HepG2 (cell line): ENCODE data around the gene SHF. TPM values are rescaled to one million over a fixed set of nuclear protein-coding genes. Genes with fewer than 3 reads are reported as not detected.
A peak's percentile ranks its signal among the peaks of the same experiment; 100 is the strongest.

ENCODE experiments used
- ATAC-seq: fragments of 200-7000 bp; cut with Tn5 transposase; 3 replicates; pipeline ENCODE4 v1.9.1; 2020; ENCODE audit warnings: mild to moderate bottlenecking, moderate library complexity
- BruUV-seq: library from RNA; stranded (reverse); fragments of 400-500 nt; replicated peaks from 2 replicates; lab custom pipeline; 2021; lab: Mats Ljungman, UMichigan
- CTCF ChIA-PET: fragments of 300-600 bp; formaldehyde crosslinking; extraction: SDS; loops from one replicate; lab custom pipeline; 2021; ENCODE audit warnings: low total read pairs, inconsistent platforms, low intra/inter-chr PET ratio; lab: Yijun Ruan, JAX
- POLR2A ChIA-PET: fragments of 350-600 bp; sonication (Branson Sonifier 250); formaldehyde crosslinking; loops from one replicate; lab custom pipeline; 2020; ENCODE audit warnings: antibody characterized with exemption, inconsistent platforms; lab: Yijun Ruan, JAX
- DNase-seq: peaks from one replicate; pipeline ENCODE4 v3.0.0-alpha.2; 2015; ENCODE audit warnings: low spot score
- FAIRE-seq: peaks from 3 replicates; lab custom pipeline; 2011; peaks lifted over from hg19 to GRCh38; lab: Jason Lieb, UNC
- H2AFZ ChIP-seq: one replicate; pipeline ENCODE4 v1.6.1; 2011; ENCODE audit warnings: low read length, inconsistent platforms
- H3K27ac ChIP-seq: fragments of 300-600 bp; 3 replicates; pipeline ENCODE4 v1.8.0; 2011; ENCODE audit warnings: mixed run types, mild to moderate bottlenecking, mixed read lengths, low read length, inconsistent platforms; ENCODE audit not compliant: insufficient read depth; ENCODE audit errors: extremely low read length
- H3K27me3 ChIP-seq, 2 experiments: fragments of 200-600 bp in 1 of 2; 2 replicates in 1 of 2; 3 replicates in 1 of 2; pipeline versions ENCODE4 v1.6.0 to v1.8.0; 2011; ENCODE audit warnings: low read length in 2 of 2, mild to moderate bottlenecking in 2 of 2, moderate library complexity in 2 of 2, inconsistent platforms in 1 of 2; ENCODE audit not compliant: insufficient read depth in 2 of 2, control insufficient read depth in 1 of 2
- H3K36me3 ChIP-seq, 2 experiments: fragments of 200-600 bp in 1 of 2; replicated peaks in 1 of 2; 2 replicates in 1 of 2; 3 replicates in 1 of 2; pipeline versions ENCODE4 v1.5.1 to v1.8.0; 2011; ENCODE audit warnings: low read length in 2 of 2, inconsistent platforms in 1 of 2; ENCODE audit not compliant: insufficient read depth in 2 of 2, control insufficient read depth in 1 of 2
- H3K4me1 ChIP-seq: 2 replicates; pipeline ENCODE4 v1.5.1; 2012; ENCODE audit warnings: low read length, inconsistent platforms; ENCODE audit not compliant: insufficient read depth
- H3K4me2 ChIP-seq: 2 replicates; pipeline ENCODE4 v1.6.0; 2011; ENCODE audit warnings: low read depth, low read length, inconsistent platforms
- H3K4me3 ChIP-seq, 3 experiments: fragments of 200-600 bp in 1 of 3; sonication (generic), shearing (Covaris generic) in 1 of 3; replicated peaks in 1 of 3; 2 replicates each; pipeline ENCODE4 v1.5.1; 2011 to 2016; ENCODE audit warnings: low read length in 3 of 3, inconsistent platforms in 2 of 3, low read depth in 2 of 3, mild to moderate bottlenecking in 2 of 3, control low read depth in 1 of 3, mixed read lengths in 1 of 3; ENCODE audit not compliant: insufficient read depth in 1 of 3
- H3K79me2 ChIP-seq: one replicate; pipeline ENCODE4 v1.6.1; 2011; ENCODE audit warnings: low read length, inconsistent platforms; ENCODE audit not compliant: insufficient read depth
- H3K9ac ChIP-seq: 2 replicates; pipeline ENCODE4 v1.6.0; 2011; ENCODE audit warnings: mild to moderate bottlenecking, low read depth, low read length, inconsistent platforms; ENCODE audit not compliant: insufficient read depth
- H3K9me3 ChIP-seq: 2 replicates; pipeline ENCODE4 v1.5.1; 2012; ENCODE audit warnings: mild to moderate bottlenecking, low read length
- H4K20me1 ChIP-seq: 2 replicates; pipeline ENCODE4 v1.6.0; 2011; ENCODE audit warnings: inconsistent platforms, mild to moderate bottlenecking, low read length, moderate library complexity; ENCODE audit not compliant: insufficient read depth
- CTCF ChIP-seq: sonication (generic); formaldehyde crosslinking; IDR thresholded peaks from 2 replicates; pipeline ENCODE4 v1.5.0; 2020; ENCODE audit warnings: mild to moderate bottlenecking, missing genetic modification reagents, moderate library complexity
- GLI4 ChIP-seq: sonication (generic); formaldehyde crosslinking; IDR thresholded peaks from 2 replicates; pipeline ENCODE4 v1.5.1; 2020; ENCODE audit warnings: missing genetic modification reagents, mild to moderate bottlenecking, moderate library complexity, borderline replicate concordance
- HOXA3 ChIP-seq: sonication (generic); formaldehyde crosslinking; IDR thresholded peaks from 2 replicates; pipeline ENCODE4 v1.5.0; 2020; ENCODE audit warnings: missing genetic modification reagents
- IRF1 ChIP-seq: sonication (generic); formaldehyde crosslinking; IDR thresholded peaks from 2 replicates; pipeline ENCODE4 v1.4.0; 2020; ENCODE audit warnings: low read depth, mild to moderate bottlenecking, missing genetic modification reagents
- MZF1 ChIP-seq: sonication (generic); formaldehyde crosslinking; IDR thresholded peaks from 2 replicates; pipeline ENCODE4 v1.8.1; 2023; ENCODE audit warnings: mild to moderate bottlenecking, missing genetic modification reagents, borderline replicate concordance
- NFRKB ChIP-seq: fragments of 450-650 bp; IDR thresholded peaks from 2 replicates; pipeline ENCODE4 v1.6.1; 2017
- RAD21 ChIP-seq: fragments of 450-650 bp; formaldehyde crosslinking; IDR thresholded peaks from 2 replicates; pipeline ENCODE4 v1.5.0; 2020; ENCODE audit warnings: mild to moderate bottlenecking
- RBAK ChIP-seq: sonication (generic); formaldehyde crosslinking; IDR thresholded peaks from 2 replicates; pipeline ENCODE4 v1.5.1; 2020; ENCODE audit warnings: mild to moderate bottlenecking, missing genetic modification reagents
- REXO4 ChIP-seq: sonication (generic); formaldehyde crosslinking; IDR thresholded peaks from 2 replicates; pipeline ENCODE4 v1.8.0; 2022; ENCODE audit warnings: missing genetic modification reagents, mild to moderate bottlenecking, borderline replicate concordance
- SCMH1 ChIP-seq: sonication (generic); formaldehyde crosslinking; IDR thresholded peaks from 2 replicates; pipeline ENCODE4 v1.9.0; 2021; ENCODE audit warnings: missing genetic modification reagents, mild to moderate bottlenecking, borderline replicate concordance
- TARDBP ChIP-seq: sonication (generic); formaldehyde crosslinking; IDR thresholded peaks from 2 replicates; pipeline ENCODE4 v1.8.0; 2022; ENCODE audit warnings: mild to moderate bottlenecking, missing genetic modification reagents
- TFAP4 ChIP-seq: sonication (generic); IDR thresholded peaks from 2 replicates; pipeline ENCODE4 v1.6.1; 2016; ENCODE audit warnings: low read depth, borderline replicate concordance
- TSC22D2 ChIP-seq: sonication (generic); formaldehyde crosslinking; IDR thresholded peaks from 2 replicates; pipeline ENCODE4 v1.5.1; 2020; ENCODE audit warnings: missing genetic modification reagents, mild to moderate bottlenecking, borderline replicate concordance
- ZNF263 ChIP-seq: sonication (generic); formaldehyde crosslinking; IDR thresholded peaks from 2 replicates; pipeline ENCODE4 v1.4.0; 2020; ENCODE audit warnings: missing genetic modification reagents
- ZNF335 ChIP-seq: sonication (generic); formaldehyde crosslinking; IDR thresholded peaks from 2 replicates; pipeline ENCODE4 v1.4.0; 2020; ENCODE audit warnings: missing genetic modification reagents
- ZNF598 ChIP-seq: sonication (generic); formaldehyde crosslinking; IDR thresholded peaks from 2 replicates; pipeline ENCODE4 v1.5.1; 2020; ENCODE audit warnings: mild to moderate bottlenecking, missing genetic modification reagents, borderline replicate concordance
- ZSCAN29 ChIP-seq: sonication (generic); formaldehyde crosslinking; conservative IDR thresholded peaks from 2 replicates; pipeline ENCODE4 v1.4.0; 2020; ENCODE audit warnings: mild to moderate bottlenecking, missing genetic modification reagents
- WGBS: methylation state at CpG from one replicate; pipeline ENCODE4 v1.1.6; 2017; ENCODE audit warnings: low lambda C conversion rate; 5-methylcytosine and 5-hydroxymethylcytosine counted together
- in situ Hi-C: cut with HindIII; loops from 2 replicates; pipeline ENCODE4 v1.10.0; 2017; ENCODE audit warnings: low pct_unique_long_range_greater_than_20kb; ENCODE audit not compliant: extremely low pct_ligation_motif_present
- intact Hi-C: fragments of 100-400 bp; cut with micrococcal nuclease; formaldehyde crosslinking; loops from one replicate; pipeline ENCODE4 v1.10.0; 2022; ENCODE audit not compliant: unreplicated experiment
- polyA plus RNA-seq, 8 experiments: library from polyadenylated mRNA; depleted of rRNA in 3 of 8; stranded (reverse) in 7 of 8; unstranded in 1 of 8; fragments of >200 nt; fragmentation: Illumina TruSeq in 4 of 8; extraction: Trizol in 4 of 8; gene quantifications; 2 replicates each; pipeline versions ENCODE4 v1.2.1 to v1.2.3, GENCODE V29; 2011 to 2016; ENCODE audit warnings: low read depth in 4 of 8, missing spikeins in 1 of 8, mixed read lengths in 1 of 8; ENCODE audit not compliant: insufficient read depth in 1 of 8
- total RNA-seq, 5 experiments: library from RNA; depleted of rRNA; stranded (reverse); fragments of >200 nt; fragmentation: Illumina TruSeq; extraction: Trizol; gene quantifications; 2 replicates each; pipeline ENCODE4 v1.2.3, GENCODE V29; 2016; ENCODE audit warnings: low read depth in 1 of 5
- TF ChIP-seq, protein P1 (sequence below): sonication (generic); formaldehyde crosslinking; IDR thresholded peaks from 2 replicates; pipeline ENCODE4 v1.8.1; 2023; ENCODE audit warnings: mild to moderate bottlenecking, missing genetic modification reagents, borderline replicate concordance
- TF ChIP-seq, protein P2 (sequence below): sonication (generic); formaldehyde crosslinking; IDR thresholded peaks from 2 replicates; pipeline ENCODE4 v1.4.0; 2020; ENCODE audit warnings: missing genetic modification reagents, low read depth, mild to moderate bottlenecking, borderline replicate concordance

The SHF gene
- total and polyA plus RNA-seq, 2 of the 13 experiments (the other 11 are each of a cell fraction or from before 2014, with no cell fraction given) = 20.9 to 25.5 TPM

DNA sequence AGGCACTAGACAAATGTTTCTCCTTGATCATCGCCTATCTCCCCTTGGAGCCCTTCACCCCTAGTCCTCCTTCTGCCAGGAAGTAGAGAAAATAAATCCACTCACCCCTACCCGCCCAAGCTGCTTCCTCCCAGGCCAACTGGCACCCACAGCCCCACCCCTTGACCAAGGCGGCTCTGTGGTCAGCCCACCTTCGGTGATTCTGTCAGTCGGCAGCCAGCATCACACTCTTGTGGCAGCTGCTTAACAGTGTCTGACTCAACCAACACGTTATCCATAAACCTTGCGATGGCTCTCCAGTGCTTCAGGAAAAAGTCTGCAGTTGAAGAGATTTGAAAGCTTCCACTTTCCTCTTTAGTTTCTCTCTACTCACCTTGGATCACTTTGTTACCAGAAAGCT, 7.6 kb downstream of the SHF start (continued):
- TF ChIP-seq IRF1 (no peak), HOXA3 (CRISPR knock-in tag) (no peak), ZNF335 (CRISPR knock-in tag) (no peak)
- TF ChIP-seq, protein P1, sequence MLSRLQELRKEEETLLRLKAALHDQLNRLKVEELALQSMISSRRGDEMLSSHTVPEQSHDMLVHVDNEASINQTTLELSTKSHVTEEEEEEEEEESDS = no peak

GRCh38 chr15:45179221-45179985, 8.4 kb downstream of the SHF start:
- ChIA-PET POLR2A (no interaction called here), CTCF (interaction anchor here (1.1 to 1.5 kb wide), 4 partner anchors 19 to 278 kb away, joined by 3 to 8 read pairs (median 4); no protein-coding TSS in a partner anchor)
- Histone ChIP-seq H3K27ac (no peak overlapping the region), H3K27me3 (no peaks in the 10 kb centered on the region), H3K36me3 (peaks cover 15 to 41% of the 10 kb centered on the region in 2 experiments), H3K79me2 (peaks cover 45% of the 10 kb centered on the region), H3K4me2 (no peak overlapping the region), H2AFZ (no peak overlapping the region), H3K4me3 (no peak overlapping the region), H3K9ac (no peak overlapping the region), H4K20me1 (peaks cover 13% of the 10 kb centered on the region), H3K9me3 (no peaks in the 10 kb centered on the region), H3K4me1 (peaks cover 38% of the 10 kb centered on the region)
- intact Hi-C loops (no loop called here), in situ Hi-C loops (no loop called here)
- WGBS = 93% methylated on average over 10 of the region's 13 CpGs
- BruUV-seq = no TSS peak
- peak; percentile 48 for DNase-seq
- ATAC-seq = peak; percentile 78
- peak; percentile 53 for FAIRE-seq
- TF ChIP-seq ZNF598 (CRISPR knock-in tag) = no peak
- no peak for TF ChIP-seq TFAP4
- TF ChIP-seq RAD21 = peak; percentile 60
- peak; percentile 28; the same call in 1 of the 2 replicates for TF ChIP-seq TARDBP (CRISPR knock-in tag)
- TF ChIP-seq ZNF263 (CRISPR knock-in tag) = no peak
- no peak for TF ChIP-seq REXO4 (CRISPR knock-in tag)
- TF ChIP-seq TSC22D2 = no peak
- no peak for TF ChIP-seq NFRKB
- TF ChIP-seq SCMH1 = no peak
- peak; percentile 74 for TF ChIP-seq CTCF (CRISPR knock-in tag)
- TF ChIP-seq GLI4 (CRISPR knock-in tag) = no peak
- TF ChIP-seq, protein P2, sequence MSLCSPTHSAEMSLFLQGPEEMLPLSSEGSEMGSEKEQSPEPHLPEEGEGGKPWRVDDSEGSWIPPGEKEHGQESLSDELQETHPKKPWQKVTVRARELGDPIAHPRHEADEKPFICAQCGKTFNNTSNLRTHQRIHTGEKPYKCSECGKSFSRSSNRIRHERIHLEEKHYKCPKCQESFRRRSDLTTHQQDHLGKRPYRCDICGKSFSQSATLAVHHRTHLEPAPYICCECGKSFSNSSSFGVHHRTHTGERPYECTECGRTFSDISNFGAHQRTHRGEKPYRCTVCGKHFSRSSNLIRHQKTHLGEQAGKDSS (CRISPR knock-in tag) = no peak
- TF ChIP-seq RBAK = no peak
- TF ChIP-seq MZF1 (CRISPR knock-in tag) = no peak
- no peak for TF ChIP-seq ZSCAN29 (CRISPR knock-in tag)
